Non-pigmented ciliary epithelial cell (primary cell): ENCODE data around the gene BTBD17.

Source experiments
- DNase-seq: peaks from one replicate; pipeline ENCODE4 v3.0.0-alpha.2; 2010; ENCODE audit warnings: low read depth

Gene BTBD17

DNA sequence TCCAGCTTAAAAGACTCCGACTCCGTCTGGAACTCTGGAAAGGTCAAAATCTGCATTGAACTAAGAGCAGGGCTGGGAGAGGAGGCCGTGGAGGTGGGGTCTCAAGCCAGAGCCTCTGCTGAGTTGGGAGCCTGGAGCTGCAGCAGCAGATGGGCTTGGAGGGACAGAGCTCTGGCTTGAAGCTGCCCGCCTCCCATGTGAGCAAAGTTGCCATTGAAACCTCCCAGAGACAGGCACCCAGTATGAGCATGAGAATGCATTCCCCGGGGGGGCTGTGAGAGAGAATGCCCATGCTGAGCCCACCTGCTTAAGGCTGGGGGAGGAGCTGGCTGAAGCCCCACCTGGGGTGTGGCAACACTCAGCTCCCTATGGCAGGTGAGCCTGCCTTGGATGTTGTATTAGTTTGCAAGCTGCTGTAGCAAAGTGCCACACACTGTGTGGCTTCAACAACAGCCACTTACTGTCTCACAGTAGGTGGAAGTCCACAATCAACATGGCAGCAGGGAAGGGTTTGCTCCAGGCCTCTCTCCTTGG lies 26.1 kb downstream of the BTBD17 start:
- DNase-seq = no peak

DNA sequence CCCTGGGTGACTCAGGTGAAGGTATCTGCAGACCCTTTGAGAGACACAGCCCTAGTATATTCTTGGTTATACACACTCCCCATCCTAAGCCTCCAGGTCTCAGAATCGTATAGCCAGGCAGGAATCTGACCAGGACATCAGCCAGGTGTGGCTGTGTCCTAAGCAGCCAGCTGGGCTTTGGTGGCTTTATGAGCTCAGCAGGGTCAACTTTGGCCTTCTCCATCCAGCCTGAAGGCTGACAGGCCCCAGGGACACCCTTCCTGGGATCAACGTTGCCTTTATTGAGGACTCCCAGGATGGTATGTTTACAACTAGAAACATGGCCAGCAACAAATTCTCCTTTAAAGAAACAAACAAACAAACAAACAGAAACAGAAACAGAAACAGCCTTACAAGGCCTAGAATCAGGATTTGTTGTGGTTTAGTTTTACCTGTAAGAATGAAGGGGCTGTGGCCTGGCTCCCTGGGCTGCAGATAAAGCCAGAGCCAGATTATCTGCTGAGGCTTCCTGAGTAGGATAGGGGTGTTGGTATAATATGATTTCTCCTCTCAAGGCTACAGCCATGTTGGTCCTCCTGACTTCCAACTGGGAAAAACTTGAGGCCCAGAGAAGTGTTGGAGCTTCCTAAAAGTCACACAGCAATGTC lies 27.2 kb downstream of the BTBD17 start:
- DNase-seq = no peak

DNA sequence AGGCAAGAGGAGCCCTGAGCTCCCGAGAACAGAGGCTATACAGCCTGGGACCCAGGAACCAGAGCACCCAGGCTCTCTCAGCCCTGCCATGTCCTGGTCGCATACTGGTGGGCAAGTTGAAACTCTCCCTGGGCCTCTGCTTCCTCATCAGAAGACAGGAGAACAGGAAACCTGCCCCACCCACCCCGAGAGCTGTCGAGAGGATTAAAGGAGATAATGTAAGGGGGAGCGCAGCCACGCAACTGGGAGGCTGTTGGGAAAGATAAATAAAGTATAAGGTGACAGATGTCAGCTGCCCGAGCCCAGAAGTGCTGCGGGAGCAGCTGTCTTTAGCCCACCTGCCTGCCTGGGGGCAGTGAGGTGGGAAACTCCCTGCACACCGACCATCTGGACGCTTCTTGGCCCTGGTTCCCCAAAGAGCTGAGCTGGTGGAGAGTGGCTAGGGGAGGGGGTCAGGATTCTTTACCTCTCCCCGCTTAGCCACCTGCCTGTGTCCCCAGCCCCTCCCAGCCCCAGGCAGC lies 28.8 kb downstream of the BTBD17 start:
- no peak for DNase-seq

DNA sequence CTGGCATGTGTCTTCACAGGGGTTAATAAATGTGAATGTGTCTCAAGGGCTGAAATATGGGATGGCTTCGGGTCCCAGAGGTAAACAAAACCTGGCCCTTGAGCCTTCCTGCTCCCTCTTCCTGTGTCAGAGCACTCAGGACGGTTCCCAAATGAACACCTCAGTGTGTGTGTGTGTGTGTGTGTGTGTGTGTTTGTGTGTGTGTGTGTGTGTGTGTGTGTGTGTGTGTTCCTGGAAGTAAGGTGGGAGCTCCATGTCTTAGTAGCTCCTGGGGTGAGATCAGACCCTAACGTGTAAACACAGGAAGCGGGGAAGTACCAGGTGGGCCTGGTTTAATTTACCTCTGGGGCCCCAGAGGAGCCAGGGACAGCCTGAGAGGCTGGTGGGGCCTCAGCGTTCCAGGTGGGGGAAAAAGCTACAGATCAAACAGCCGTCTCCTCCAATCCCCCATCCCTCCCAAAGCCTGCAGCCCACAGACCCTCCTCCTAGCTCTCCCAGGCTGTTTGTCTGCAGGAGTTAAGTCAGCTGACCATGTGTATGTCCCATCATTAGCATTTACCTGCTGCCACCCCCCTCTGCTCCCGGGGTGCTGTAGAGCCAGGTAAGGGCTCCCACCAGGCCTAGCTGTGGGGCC lies 29.5 kb downstream of the BTBD17 start:
- no peak for DNase-seq

DNA sequence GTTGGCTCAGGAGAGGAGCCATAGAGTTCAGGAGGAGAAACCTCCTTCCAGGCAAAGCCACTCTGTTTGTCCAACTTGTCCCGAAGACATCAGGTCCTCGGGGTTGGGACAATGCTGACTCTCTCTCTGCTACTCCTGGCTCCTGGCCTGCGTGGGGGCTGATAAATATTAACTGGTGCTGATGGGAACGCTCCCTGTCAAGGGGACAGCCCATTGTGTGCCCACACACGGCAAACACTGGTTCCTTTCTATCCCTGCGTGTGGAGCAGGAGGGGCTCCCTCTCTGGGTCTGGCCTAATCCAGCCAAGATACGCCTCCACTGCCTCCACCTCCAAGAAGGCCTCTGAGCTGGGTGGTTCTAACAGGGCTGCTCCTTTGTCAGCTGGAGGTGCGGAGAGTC lies 31.2 kb downstream of the BTBD17 start:
- DNase-seq = no peak

DNA sequence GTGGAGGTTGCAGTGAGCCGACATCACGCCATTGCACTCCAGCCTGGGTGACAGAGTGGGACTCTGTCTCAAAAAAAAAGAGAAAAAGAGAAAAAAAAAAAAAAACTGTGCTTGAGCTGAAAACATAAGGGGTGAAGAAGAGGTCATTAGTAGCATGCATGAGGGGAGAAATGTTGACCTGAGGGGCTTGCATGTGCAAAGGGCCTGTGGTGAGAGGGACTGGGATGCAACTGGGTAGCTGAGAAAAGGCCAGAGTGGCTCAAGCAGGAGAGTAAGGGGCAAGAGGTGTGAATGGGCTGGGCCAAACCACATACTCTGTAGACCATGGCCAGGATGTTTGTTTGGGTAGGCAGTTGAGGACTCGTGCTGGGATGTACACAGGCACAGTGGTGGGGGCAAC lies 32.3 kb downstream of the BTBD17 start:
- DNase-seq = no peak

DNA sequence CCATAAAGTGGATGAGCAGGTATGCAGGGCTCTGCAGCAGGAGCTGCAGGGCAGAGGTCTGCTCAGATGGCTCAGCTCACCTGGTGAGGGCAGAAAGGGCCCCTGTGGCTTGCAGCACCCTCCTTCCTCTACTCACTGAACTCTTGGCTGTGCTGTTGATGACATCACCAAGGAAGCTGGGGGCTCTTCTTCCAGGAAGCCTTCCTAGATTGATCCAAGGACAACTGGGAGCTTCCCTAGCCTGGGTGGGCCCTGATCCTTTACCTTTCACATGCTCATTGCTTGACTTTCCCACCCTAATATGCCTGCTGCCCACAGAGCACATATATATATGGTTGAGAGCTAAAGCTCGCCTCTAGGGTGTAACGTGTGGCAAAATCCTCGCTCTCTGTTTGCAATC lies 33.2 kb downstream of the BTBD17 start:
- DNase-seq = no peak

DNA sequence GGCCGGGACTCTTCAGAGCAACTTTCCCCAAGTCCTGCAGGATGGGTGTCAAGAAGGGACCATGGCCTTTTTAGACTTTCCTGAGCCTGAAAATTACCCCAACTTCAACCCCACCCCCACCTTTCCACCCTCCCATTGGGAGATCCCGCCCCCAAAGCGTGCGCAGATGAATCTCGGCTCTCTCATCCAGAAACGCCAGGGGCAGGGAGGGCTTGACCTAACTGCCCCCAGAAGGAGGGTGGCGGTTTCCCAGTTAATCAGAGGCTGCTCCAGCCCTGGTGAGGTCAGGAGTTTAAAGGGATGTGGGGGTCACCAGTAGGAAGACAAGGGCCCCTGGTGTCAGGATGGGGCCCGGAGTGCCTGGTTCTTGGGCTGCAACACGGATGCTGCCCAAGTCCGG lies 35.2 kb downstream of the BTBD17 start:
- DNase-seq = no peak

DNA sequence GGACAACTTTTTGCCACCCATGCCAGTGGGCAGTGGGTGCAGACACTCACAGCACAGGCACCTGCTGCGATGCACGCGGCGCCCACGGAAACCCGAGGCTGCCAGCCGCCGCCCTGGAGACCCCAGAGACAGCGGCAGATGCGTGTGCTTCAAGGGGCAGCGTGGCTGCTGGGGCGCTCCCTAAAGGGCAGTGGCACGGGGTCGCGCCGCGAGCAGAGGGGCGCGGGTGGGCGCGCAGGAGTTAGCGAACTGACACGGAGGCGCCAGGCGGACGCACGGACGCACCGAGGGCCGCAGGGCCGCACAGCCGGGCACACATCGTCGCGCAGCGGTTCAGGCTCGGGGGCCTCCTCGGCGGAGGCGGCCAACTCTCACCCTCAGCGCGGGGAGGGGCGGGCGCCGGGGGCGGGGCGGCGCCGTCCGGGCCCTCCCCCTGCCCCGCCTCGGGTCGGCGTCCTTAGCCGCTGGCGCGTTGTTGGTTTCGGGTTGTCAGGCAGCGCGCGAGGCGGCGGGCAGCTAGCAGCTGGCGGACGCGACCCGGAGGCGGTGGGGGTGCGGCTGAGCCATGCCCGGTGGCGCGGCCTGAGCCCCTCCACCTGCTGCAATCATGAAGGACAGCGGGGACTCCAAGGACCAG lies 35.8 kb downstream of the BTBD17 start, which contains the start of gene KIF19:
TSS of gene KIF19 (plus strand) at position 484 of the 637 bp plus-strand sequence. CDS start at position 608, 124 bp downstream.
- DNase-seq = no peak

DNA sequence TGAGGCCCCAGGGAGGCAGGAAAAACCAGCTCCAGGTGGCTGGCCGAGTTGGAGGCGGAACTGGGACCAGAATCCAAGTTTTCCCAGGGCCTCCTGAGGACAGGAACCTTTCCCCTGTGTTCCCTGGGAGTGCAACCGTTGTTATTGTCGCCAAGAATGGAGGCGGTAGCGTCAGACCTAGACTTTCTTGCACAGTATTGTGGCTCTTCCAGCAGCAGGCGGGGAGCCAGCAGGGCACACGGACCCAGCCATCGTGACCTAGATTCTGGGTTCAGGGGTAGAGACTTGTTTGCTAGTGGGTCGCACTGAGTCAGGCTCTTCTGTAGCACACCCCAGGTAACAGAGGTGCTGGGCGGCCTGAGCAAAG lies 36.3 kb downstream of the BTBD17 start:
- DNase-seq = no peak

DNA sequence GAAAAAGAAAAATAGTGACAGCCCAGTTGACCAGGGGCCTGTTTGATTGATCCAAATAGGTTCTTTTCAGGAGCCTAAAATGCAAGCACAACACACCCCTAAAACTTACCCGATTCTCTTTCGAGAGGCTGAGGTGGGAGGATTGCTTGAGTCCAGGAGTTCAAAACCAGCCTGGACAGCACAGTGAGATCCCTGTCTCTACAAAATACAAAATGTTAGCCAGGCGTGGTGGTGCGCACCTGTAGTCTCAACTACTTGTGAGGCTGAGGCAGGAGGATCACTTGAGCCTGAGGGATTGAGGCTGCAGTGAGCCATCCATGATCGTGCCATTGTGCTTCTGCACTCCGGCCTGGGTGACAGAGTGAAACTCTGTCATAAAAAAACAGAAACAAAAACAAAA lies 37.1 kb downstream of the BTBD17 start:
- no peak for DNase-seq

DNA sequence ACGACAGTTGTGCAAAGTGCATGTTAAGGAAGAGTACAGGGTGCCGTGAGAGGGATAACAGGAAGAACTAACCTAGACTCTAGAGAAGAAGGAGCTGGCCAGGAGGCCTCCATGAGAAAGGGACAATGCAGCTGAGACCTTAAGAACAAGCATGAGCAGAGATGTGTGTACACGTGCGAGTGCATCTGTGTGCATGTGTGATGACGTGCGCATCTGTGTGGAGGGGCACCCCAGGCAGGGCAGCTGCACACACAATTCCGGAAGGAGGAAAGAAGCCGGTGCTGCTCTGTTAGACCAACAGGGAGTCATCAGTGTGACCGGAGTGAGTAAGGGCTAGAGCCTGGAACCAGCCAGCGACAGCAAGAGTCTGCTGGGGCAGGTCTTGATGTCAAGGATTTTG lies 43.3 kb downstream of the BTBD17 start:
- no peak for DNase-seq

DNA sequence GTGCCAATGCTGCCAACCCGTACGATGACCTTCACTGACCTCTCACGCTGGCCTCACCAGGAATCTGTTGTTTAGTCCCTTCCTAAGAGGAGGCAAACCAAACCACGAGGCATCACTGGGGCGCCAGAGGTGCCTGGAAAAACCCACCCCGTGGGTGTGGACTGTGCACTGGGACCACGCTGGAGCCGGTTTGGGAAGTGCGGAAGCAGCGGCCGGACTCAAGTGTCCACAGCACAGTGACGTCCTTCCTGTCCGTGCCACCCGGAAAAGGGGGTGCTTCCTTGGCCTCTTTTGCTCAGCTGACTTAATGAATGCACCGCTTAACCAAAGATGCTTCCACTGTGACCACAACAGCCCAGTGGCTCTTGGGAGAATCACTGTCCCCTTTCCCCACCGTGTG lies 44.6 kb downstream of the BTBD17 start:
- no peak for DNase-seq

DNA sequence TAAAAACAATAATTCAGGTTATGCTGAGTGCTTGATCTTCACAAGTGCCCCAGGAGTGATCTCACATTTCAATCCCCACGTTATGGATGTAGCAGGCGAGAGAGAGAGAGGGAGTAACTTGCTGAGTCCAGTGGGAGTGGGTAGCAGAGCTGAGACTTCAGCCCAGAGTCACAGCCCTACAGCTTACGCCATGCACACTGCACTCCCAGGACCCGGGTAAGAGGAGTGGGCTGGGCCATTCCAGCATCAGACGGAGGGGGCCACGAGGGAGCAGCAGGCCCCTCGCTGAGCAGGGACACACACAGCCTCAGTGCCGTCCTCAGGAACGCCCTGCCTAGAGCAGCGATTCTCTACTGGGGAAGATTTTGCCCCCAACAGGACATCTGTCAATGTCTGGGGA lies 45.4 kb downstream of the BTBD17 start:
- no peak for DNase-seq

DNA sequence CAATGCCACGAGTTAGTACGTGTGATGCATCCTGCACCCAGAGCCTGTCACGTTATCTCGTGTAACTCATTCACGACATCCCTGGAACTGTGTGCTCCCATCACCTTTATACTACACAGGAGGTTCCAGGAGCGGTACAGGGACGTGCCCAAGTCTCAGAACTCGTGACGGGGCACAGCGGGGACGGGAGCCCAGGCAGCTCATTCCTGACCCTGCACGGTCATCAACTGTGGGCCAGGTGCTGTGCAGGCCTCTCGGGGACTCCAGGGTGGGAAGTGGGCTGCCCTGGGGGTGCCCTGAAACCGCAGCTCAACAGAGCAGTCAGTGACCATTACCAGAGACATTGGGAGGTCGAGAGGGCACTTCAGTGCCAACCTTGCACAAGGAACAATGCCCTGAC lies 46.8 kb downstream of the BTBD17 start:
- no peak for DNase-seq

DNA sequence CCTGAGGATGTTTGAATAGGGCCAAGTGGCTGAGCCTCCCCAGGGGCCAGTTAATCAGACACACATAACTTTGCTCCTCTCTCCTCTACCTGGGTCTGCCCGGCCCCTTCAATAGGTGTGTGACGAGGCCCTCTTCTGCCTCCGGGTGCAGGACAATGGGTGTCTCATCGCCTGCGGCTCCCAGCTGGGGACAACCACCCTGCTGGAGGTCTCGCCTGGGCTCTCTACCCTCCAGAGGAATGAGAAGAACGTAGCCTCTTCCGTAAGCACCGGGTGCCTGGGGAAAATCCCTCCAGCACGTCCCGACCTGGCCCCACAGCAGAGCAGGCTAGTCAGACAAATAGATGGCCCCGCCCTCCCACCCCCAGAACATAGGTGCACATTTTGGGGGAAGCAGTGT lies 51.8 kb downstream of the BTBD17 start:
- no peak for DNase-seq

DNA sequence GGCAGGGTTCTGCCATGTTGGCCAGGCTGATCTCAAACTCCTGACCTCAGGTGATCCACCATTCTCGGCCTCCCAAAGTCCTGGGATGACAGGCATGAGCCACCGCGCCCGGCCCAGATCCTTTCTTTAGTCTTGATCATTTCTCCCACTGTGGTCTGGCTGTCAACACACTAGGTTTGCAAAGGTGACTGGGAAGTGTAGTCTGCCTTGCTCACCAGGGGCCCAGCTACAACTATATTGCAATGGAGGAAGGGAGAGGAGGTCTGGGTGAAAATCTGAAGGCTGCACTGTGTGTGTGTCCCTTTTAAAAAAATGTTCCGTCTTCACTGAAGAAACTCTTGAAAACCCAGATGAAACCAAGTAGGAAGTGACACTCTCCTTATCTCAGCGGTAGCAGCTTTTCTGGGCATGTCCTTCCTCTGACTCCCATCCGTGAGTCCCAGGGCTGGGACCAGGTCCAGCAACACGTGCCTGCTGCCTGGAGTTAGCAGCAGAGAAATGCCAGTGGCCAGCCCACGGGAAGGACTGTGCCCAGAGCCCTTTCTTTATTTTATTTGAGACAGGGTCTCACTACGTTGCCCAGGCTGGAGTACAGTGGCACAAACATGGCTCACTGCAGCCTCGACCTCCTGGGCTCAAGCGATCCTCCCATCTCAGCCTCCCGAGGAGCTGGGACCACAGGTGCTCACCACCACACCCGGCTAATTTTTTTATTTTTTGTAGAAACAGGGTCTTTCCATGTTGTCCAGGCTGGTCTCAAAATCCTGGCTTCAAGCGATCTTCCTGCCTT lies 53.5 kb downstream of the BTBD17 start:
- DNase-seq = no peak
